Natural killer cell (primary cell): ENCODE measurements around the gene SAMD5. TPM values are rescaled to one million over a fixed set of nuclear protein-coding genes. Genes with fewer than 3 reads are reported as not detected.

Experiments
- ATAC-seq, 3 donors: fragments of 150-1000 bp in 2 of 3; fragments of 200-7000 bp in 1 of 3; cut with Tn5 transposase; 1 replicate in 1 of 3; 2 replicates in 2 of 3; pipeline ENCODE4 v1.10.0; 2021; ENCODE audit warnings: mild to moderate bottlenecking in 2 of 3, moderate library complexity in 2 of 3
- DNase-seq, 2 donors: peaks; one replicate each; pipeline versions ENCODE4 v3.0.0 to v3.0.0-alpha.2; 2013 to 2021; ENCODE audit warnings: mixed read lengths in 1 of 2
- H3K27ac ChIP-seq: one replicate; pipeline ENCODE4 v1.5.1; 2013; ENCODE audit warnings: mild to moderate bottlenecking, low read length
- H3K27me3 ChIP-seq: one replicate; pipeline ENCODE4 v1.6.1; 2013; ENCODE audit warnings: low read length; ENCODE audit not compliant: control insufficient read depth, insufficient read depth
- H3K36me3 ChIP-seq: one replicate; pipeline ENCODE4 v1.6.1; 2013; ENCODE audit warnings: low read length; ENCODE audit not compliant: control insufficient read depth, insufficient read depth
- H3K4me1 ChIP-seq: one replicate; pipeline ENCODE4 v1.6.1; 2013; ENCODE audit warnings: low read length; ENCODE audit not compliant: control insufficient read depth, insufficient read depth
- H3K4me3 ChIP-seq: one replicate; pipeline ENCODE4 v1.5.1; 2013; ENCODE audit warnings: low read length
- H3K9me3 ChIP-seq: one replicate; pipeline ENCODE4 v1.6.1; 2013; ENCODE audit warnings: low read length; ENCODE audit not compliant: control insufficient read depth, insufficient read depth
- H3K27ac Mint-ChIP-seq, 2 donors: one replicate each; pipeline ENCODE4 v1.8.0; 2022; ENCODE audit warnings: mild to moderate bottlenecking in 2 of 2, mixed read lengths in 2 of 2, moderate library complexity in 1 of 2
- H3K27me3 Mint-ChIP-seq, 2 donors: one replicate each; pipeline ENCODE4 v1.8.0; 2022; ENCODE audit warnings: low read depth in 2 of 2, mixed read lengths in 2 of 2
- H3K36me3 Mint-ChIP-seq: one replicate; pipeline ENCODE4 v1.8.0; 2022; ENCODE audit warnings: mixed read lengths
- H3K4me1 Mint-ChIP-seq, 2 donors: one replicate each; pipeline ENCODE4 v1.8.0; 2022; ENCODE audit warnings: mixed read lengths in 2 of 2
- H3K4me3 Mint-ChIP-seq: one replicate; pipeline ENCODE4 v1.8.0; 2022; ENCODE audit warnings: mild to moderate bottlenecking, moderate library complexity, mixed read lengths
- H3K9me3 Mint-ChIP-seq, 2 donors: one replicate each; pipeline ENCODE4 v1.8.0; 2022; ENCODE audit warnings: mixed read lengths in 2 of 2
- WGBS: methylation state at CpG from one replicate; pipeline ENCODE4 v1.1.7; 2013; ENCODE audit warnings: missing lambda C conversion rate; ENCODE audit not compliant: insufficient coverage; 5-methylcytosine and 5-hydroxymethylcytosine counted together
- intact Hi-C: fragments of 100-400 bp; cut with micrococcal nuclease; formaldehyde crosslinking; loops from one replicate; pipeline ENCODE4 v1.14.2; 2022
- total RNA-seq, 4 donors: library from RNA; stranded (reverse); fragments of 120-200 nt in 1 of 4; gene quantifications; one replicate each; pipeline versions ENCODE4 v1.2.3 to v1.2.4, GENCODE V29; 2013 to 2022
- TF ChIP-seq, protein P1 (sequence below): fragments of 200-600 bp; IDR thresholded peaks from one replicate; pipeline ENCODE4 v1.8.0; 2022; ENCODE audit warnings: antibody characterized with exemption

The SAMD5 gene
- total RNA-seq, 3 donors from 2014 or later (not counting 1 experiment from before 2014, with no cell fraction given) = not detected

DNA sequence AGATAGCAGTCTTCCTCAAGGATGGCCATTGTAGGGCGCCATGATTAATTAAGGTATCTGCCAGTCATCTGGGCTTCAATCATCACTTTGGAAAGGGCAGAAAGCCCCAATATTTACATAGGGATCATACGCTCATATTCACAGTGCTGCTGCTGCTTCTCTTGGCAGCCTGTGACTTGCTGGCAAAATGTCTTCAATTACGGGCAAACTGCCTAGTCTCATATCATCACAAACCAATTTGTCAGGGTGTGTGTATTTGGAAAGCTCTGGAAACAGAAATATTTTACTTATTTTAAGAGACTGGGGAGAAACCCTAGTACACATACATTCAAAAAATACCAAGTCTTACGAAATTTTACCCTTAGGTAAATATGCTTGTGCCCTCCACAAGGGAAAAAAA is 77.6 kb downstream of the SAMD5 start:
- H3K9me3 ChIP-seq = no peaks in the 10 kb centered on the region
- DNase-seq (no peak), ATAC-seq (no peak)
- H3K4me1 ChIP-seq = no peaks in the 10 kb centered on the region
- no peaks in the 10 kb centered on the region for H3K27me3 Mint-ChIP-seq
- WGBS = 95% methylated on average over 3 of the region's 4 CpGs
- H3K4me1 Mint-ChIP-seq = no peaks in the 10 kb centered on the region
- no peaks in the 10 kb centered on the region for H3K36me3 ChIP-seq
- no peak overlapping the region for H3K4me3 ChIP-seq
- H3K27me3 ChIP-seq = no peaks in the 10 kb centered on the region
- intact Hi-C loops = no loop called here
- no peak overlapping the region for H3K27ac ChIP-seq
- no peak overlapping the region for H3K4me3 Mint-ChIP-seq
- TF ChIP-seq, protein P1, sequence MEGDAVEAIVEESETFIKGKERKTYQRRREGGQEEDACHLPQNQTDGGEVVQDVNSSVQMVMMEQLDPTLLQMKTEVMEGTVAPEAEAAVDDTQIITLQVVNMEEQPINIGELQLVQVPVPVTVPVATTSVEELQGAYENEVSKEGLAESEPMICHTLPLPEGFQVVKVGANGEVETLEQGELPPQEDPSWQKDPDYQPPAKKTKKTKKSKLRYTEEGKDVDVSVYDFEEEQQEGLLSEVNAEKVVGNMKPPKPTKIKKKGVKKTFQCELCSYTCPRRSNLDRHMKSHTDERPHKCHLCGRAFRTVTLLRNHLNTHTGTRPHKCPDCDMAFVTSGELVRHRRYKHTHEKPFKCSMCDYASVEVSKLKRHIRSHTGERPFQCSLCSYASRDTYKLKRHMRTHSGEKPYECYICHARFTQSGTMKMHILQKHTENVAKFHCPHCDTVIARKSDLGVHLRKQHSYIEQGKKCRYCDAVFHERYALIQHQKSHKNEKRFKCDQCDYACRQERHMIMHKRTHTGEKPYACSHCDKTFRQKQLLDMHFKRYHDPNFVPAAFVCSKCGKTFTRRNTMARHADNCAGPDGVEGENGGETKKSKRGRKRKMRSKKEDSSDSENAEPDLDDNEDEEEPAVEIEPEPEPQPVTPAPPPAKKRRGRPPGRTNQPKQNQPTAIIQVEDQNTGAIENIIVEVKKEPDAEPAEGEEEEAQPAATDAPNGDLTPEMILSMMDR = no peak
- H3K9me3 Mint-ChIP-seq = peaks cover 6 to 8% of the 10 kb centered on the region in 2 donors
- no peaks in the 10 kb centered on the region for H3K36me3 Mint-ChIP-seq
- no peak overlapping the region for H3K27ac Mint-ChIP-seq

- Mint-ChIP-seq H3K4me3 (no peak overlapping the region), H3K4me1 (no peaks in the 10 kb centered on the region), H3K36me3 (no peaks in the 10 kb centered on the region), H3K9me3 (no peaks in the 10 kb centered on the region), H3K27me3 (no peaks in the 10 kb centered on the region), H3K27ac (no peak overlapping the region)
- ATAC-seq (no peak), DNase-seq (no peak)
- Histone ChIP-seq H3K4me3 (no peak overlapping the region), H3K27ac (no peak overlapping the region), H3K9me3 (no peaks in the 10 kb centered on the region), H3K27me3 (no peaks in the 10 kb centered on the region), H3K36me3 (no peaks in the 10 kb centered on the region), H3K4me1 (no peaks in the 10 kb centered on the region)
- intact Hi-C loops = no loop called here
- TF ChIP-seq, protein P1 = no peak
- WGBS = 100% methylated on average over 1 of the region's 3 CpGs
These were observed 79.4 kb downstream of the SAMD5 start for GRCh38 chr6:147587907-147588306.

DNA sequence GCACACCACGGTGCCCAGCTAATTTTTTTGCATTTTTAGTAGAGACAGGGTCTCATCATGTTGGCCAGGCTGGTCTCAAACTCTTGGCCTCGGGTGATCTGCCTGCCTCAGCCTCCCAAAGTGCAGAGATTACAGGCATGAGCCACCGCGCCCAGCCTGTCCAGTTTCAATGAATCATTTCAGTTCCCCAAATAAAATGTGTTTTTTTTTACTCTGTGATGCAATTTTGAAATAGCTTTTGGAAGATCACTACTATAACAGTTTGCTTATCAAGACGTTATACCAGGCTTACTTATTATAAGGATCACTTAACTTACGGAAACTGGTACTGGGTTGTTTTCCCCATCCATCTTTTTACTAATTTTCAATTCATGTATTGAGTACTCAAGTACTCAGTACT is 80.0 kb downstream of the SAMD5 start:
- Histone ChIP-seq H3K36me3 (no peaks in the 10 kb centered on the region), H3K4me3 (no peak overlapping the region), H3K27ac (no peak overlapping the region), H3K4me1 (no peaks in the 10 kb centered on the region), H3K9me3 (no peaks in the 10 kb centered on the region), H3K27me3 (no peaks in the 10 kb centered on the region)
- ATAC-seq = no peak
- Mint-ChIP-seq H3K27ac (no peak overlapping the region), H3K36me3 (no peaks in the 10 kb centered on the region), H3K27me3 (no peaks in the 10 kb centered on the region), H3K9me3 (no peaks in the 10 kb centered on the region), H3K4me3 (no peak overlapping the region), H3K4me1 (no peaks in the 10 kb centered on the region)
- TF ChIP-seq, protein P1 = no peak
- WGBS = 88% methylated on average over 6 of the region's 6 CpGs
- intact Hi-C loops = no loop called here
- no peak for DNase-seq

DNA sequence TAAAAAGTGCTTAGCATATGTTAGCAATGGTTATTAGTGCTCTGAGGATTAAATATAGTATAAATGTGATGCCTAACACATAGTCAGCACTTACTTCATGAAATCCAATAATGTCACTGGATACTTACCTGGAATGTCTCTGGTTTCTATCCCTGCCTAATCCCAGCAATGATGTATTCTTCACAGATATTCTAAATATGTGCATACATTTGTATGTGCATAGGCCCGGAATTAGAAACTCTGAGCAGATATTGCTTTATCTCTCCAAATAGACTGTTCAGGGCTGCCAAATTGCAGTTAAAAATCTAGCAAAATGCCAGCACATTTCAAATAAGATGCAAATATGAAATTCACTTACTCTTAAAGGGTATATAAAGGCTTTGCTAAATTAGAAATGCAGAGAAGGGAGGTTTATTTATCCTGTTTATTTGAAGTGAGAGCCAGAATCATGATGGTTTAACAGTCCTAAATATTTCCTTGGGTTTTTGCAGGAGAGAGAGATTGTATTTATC is 81.3 kb downstream of the SAMD5 start:
- 100% methylated on average over 1 of the region's 1 CpG for WGBS

More for the DNA sequence above, 81.3 kb downstream of the SAMD5 start:
- Mint-ChIP-seq H3K4me1 (no peaks in the 10 kb centered on the region), H3K27me3 (no peaks in the 10 kb centered on the region), H3K9me3 (no peaks in the 10 kb centered on the region), H3K27ac (no peak overlapping the region), H3K4me3 (no peak overlapping the region), H3K36me3 (no peaks in the 10 kb centered on the region)
- Histone ChIP-seq H3K9me3 (no peaks in the 10 kb centered on the region), H3K4me1 (no peaks in the 10 kb centered on the region), H3K4me3 (no peak overlapping the region), H3K27me3 (no peaks in the 10 kb centered on the region), H3K36me3 (no peaks in the 10 kb centered on the region), H3K27ac (no peak overlapping the region)
- intact Hi-C loops = no loop called here
- no peak for DNase-seq
- TF ChIP-seq, protein P1 = no peak
- no peak for ATAC-seq
